HG02588 (cell line): ENCODE measurements around the gene RYR2.

Experiments
- ATAC-seq: cut with Tn5 transposase; IDR thresholded peaks from one replicate; pipeline ENCODE4 v1.9.1; 2021; ENCODE audit warnings: mild to moderate bottlenecking, moderate library complexity; ENCODE audit not compliant: unreplicated experiment

The RYR2 gene

DNA sequence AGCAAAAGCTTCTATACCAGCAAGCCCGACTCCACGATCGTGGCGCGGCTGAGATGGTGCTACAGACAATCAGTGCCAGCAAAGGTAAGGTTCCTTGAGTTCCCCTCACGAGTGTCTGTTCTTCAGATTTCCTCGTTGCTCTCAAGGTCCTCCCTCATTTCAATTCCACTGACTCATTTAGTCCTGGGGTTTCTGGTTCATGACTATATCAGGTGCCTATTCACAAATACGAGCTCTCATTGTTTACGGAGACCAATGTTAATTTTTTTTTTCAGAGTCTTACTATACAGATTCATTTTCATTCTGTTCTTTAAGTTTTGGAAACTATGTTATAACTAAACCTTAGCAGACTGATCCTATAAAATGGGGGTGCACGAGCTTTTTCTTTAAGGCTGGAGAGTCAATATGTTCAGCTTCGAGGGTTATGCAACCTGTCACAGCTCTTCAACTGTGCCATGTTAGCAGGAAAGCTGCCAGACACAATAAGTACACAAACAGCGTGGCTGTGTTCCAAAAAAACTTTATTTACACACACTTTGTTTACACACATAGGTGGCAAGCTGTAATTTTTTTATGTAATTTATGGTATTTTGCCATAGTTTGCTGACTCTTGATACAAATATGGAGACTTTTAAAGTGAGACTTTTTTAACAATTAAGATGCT lies 714.5 kb downstream of the RYR2 start:
- no peak for ATAC-seq

DNA sequence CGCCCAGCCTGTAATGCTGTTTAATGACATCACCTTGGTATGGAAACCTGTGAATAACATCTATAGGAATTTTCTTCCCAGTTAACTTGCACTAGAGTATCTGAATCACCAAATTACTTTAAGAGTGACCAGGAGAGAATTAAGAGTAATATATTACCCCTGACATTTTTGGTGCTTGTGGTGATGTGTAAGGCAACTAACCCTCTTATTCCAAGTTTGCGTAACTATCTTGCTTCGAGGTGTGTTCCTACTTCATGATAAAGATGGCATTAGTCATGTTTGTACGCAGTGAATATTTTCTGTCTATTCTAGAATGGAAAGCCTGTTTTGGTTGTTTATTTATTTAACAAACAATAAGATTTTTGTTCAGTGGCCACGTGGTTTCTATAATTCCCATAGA lies 717.4 kb downstream of the RYR2 start:
- ATAC-seq = no peak

DNA sequence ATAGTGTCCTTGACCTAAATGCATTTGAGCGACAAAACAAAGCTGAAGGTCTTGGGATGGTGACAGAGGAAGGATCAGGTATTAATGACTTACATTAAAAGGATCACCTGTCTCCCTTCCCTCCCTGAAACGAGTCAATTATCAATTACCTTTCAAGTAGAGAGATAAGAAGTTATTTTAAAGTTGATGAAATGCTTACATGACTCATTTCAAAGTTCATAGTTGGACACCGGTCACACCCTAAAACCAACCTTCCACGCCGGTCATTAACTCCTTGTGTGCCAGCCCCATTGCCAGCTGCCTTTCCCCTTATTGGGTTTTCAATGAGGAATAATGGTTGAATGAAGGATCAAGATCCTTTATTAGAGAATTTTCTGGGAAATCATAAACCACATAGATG lies 719.0 kb downstream of the RYR2 start:
- no peak for ATAC-seq

DNA sequence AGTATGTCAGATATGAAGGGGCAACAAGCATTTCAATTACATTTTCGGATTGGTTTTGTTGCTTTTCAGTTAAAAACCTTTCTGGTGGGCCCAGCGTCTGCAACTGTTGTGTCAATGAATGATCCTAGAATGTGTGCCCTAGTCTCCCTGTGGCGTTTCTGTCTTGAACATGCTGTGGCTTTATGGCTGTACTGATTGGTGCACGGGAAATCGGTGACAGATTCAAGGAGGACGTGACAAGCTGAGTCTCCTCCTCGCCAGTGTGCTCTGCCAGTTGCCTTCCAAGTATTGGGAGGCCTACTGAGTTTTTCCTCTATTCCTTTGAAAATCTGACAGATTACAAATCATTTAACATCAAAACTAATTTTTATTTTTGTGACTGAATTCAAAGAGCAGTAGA lies 721.2 kb downstream of the RYR2 start:
- ATAC-seq = no peak

GRCh38 chr1:237763751-237764150 lies 721.8 kb downstream of the RYR2 start:
- ATAC-seq = no peak

- no peak for ATAC-seq
Measured at GRCh38 chr1:237769916-237770315, 727.9 kb downstream of the RYR2 start.

DNA sequence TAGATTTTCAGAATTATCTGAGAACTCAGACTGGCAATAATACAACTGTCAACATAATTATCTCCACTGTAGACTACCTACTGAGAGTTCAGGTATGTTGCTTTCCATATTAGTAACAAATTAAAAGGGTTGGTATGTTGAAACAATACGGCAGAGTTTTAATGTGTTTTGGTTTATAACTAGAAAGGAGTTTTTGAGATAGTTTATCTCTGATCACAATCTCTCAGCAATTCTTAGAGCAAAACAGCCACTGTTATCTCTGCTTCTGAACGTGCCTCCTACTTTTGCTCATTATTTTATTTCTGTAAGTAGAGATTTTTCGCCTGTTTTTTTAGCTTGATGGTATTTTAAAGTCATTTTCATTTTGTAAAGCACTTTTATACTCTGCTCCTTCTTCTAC lies 730.0 kb downstream of the RYR2 start:
- no peak for ATAC-seq

GRCh38 chr1:237774246-237774645 lies 732.3 kb downstream of the RYR2 start:
- no peak for ATAC-seq

GRCh38 chr1:237779356-237779755 lies 737.4 kb downstream of the RYR2 start:
- ATAC-seq = no peak

DNA sequence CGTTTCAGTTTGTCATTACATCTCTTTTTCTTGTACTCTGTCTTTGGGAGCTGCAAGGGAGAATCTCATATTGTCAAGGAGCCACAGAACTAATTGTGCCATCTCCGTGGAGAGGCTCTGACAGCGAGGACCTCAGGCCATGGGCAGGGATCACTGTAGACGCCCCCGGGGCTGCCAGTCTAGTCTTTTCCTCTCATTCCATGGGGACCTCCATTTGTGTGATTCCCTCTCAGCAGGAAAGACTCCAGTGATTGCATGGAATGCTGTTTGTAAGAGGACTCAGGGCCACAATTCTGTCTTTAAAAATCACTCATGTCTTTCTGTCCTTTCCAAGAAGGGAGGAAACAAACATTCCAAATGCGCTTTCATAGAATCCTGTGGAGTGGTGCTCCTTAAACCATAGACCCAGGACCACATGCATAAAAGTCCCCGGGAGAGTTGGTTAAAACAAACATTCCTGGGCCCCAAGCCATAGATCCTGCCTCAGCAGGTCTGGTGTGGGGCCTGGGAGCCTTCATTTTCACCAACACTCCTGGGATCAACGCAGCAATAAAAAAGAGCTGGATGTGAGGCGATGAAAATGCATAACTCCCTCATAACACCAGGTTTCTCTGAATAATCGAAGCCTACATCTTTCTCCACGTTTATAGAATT lies 744.2 kb downstream of the RYR2 start:
- no peak for ATAC-seq

- ATAC-seq = no peak
Measured at GRCh38 chr1:237788069-237788468, 746.1 kb downstream of the RYR2 start.

DNA sequence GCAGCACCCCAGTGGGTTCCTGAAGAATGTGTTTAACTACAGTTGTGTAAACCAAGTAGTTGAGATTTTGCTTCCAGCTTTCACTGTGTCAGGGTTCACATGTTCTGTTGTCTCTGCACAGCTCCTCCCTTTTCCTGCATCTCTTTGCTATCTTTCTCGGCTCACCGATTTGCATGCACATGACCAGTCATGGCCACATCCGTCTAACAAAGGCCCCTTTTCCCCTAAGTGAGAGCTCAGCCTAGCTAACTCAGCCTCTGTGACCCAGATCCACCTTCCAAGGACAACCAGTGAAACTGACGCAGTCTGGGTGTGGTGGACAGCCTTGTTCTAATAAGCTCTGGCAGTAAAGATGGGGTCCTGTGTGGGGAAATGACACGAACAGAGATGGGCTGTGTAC lies 747.6 kb downstream of the RYR2 start:
- ATAC-seq = no peak

DNA sequence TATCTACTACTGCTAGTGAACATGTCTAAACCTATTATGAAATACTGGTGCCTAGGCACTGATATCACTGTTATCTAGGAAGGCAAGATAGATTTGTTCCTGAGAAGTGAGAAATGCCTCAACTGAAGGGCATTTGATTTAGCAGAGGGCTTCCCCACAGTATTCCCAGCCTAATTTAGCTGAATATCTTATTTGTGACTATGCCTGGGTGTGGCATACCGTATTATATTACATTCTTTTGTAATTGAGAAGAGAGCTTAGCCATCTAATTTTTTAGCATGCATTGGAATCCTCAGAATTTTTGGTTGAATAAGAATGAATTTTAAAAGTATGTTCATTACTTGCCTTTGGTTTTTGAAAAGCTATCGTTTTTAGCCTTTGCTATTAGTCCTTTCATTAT lies 749.6 kb downstream of the RYR2 start:
- ATAC-seq = no peak

GRCh38 chr1:237792149-237792548 lies 750.2 kb downstream of the RYR2 start:
- ATAC-seq = no peak

- ATAC-seq = no peak
Measured at GRCh38 chr1:237792726-237793125, 750.7 kb downstream of the RYR2 start.

GRCh38 chr1:237794071-237794470 lies 752.1 kb downstream of the RYR2 start:
- no peak for ATAC-seq

DNA sequence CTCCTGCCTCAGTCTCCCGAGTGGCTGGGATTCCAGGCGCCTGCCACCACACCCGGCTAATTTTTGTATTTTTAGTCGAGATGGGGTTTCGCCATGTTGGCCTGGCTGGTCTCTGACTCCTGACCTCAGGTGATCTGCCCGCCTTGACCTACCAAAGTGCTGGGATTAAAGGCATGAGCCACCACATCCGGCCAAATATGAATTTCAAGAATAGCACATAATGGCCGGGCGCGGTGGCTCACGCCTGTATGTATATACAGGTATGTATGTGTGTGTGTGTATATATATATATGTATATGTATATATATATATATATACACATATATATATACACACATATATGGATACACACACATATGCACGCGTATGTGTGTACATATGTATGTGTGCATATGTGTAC lies 753.6 kb downstream of the RYR2 start:
- ATAC-seq = no peak

GRCh38 chr1:237799762-237800474 lies 757.9 kb downstream of the RYR2 start:
- ATAC-seq = peak; percentile 76

- no peak for ATAC-seq
Measured at GRCh38 chr1:237804516-237804915, 762.5 kb downstream of the RYR2 start.

GRCh38 chr1:237809099-237809498 lies 767.1 kb downstream of the RYR2 start:
- no peak for ATAC-seq

DNA sequence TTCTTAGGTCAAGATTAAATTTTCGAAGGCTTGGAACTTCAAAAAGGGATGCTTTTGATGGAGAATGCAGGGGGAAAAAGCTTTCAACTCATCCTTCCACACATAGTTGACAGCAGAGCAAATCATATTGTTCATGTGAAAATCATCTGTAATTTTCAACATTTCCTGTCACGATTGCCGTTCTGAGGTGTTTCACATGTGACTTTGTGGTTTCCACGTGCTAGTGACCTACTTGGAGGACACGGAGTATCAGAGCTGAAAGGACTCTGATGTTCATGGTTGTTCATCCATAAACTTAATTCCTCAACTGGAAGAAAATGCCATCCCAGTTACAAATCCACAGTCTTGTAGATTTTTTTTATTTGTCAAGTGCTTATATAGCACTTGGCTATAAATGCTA lies 769.6 kb downstream of the RYR2 start:
- ATAC-seq = no peak

DNA sequence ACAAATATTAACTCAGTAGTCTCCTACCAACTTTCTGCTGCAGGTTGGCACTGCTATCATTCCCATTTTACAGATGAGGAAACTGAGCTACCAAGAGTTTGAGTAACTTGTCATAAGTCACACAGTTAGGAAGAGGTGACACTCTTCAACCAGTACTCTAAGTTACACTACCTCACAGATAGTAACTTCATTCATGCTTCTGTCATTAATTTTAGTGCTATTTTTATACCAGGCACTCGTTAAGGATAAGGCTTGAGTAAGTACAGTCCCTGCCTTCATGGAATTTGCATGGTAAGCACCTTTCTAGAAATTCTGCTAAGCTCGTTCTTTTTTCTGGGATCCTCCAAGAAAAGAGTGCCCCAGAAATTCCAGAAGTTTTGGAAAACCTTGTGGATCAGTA lies 770.1 kb downstream of the RYR2 start:
- ATAC-seq = no peak
